Suprapubic skin (tissue), 4 donors: Measurements from ENCODE around the gene ZNF835. TPM values are rescaled to one million over a fixed set of nuclear protein-coding genes. Genes with fewer than 3 reads are reported as not detected.

Source experiments
- DNase-seq, 2 donors: peaks; one replicate each; pipeline ENCODE4 v3.0.0-alpha.2; 2019; ENCODE audit warnings: low spot score in 2 of 2
- H3K27ac ChIP-seq: fragments of 200-600 bp; sonication (generic); one replicate; pipeline ENCODE4 v1.5.1; 2019
- H3K27me3 ChIP-seq: fragments of 200-600 bp; sonication (generic); one replicate; pipeline ENCODE4 v1.5.1; 2019
- H3K36me3 ChIP-seq: fragments of 200-600 bp; sonication (generic); one replicate; pipeline ENCODE4 v1.5.1; 2019
- H3K4me1 ChIP-seq: fragments of 200-600 bp; sonication (generic); one replicate; pipeline ENCODE4 v1.5.1; 2019
- H3K4me3 ChIP-seq: fragments of 200-600 bp; sonication (generic); one replicate; pipeline ENCODE4 v1.5.1; 2019; ENCODE audit warnings: mild to moderate bottlenecking
- H3K9me3 ChIP-seq: fragments of 200-600 bp; sonication (generic); one replicate; pipeline ENCODE4 v1.5.1; 2019
- CTCF ChIP-seq, 2 donors: fragments of 200-600 bp in 1 of 2; fragments of 450-650 bp in 1 of 2; sonication (generic) in 1 of 2; IDR thresholded peaks; one replicate each; pipeline ENCODE4 v1.5.1; 2016 to 2019; ENCODE audit warnings: antibody characterized with exemption in 2 of 2, mild to moderate bottlenecking in 1 of 2, moderate library complexity in 1 of 2
- EP300 ChIP-seq: sonication (generic); formaldehyde crosslinking; IDR thresholded peaks from one replicate; pipeline ENCODE4 v1.6.1; 2017; ENCODE audit warnings: antibody characterized with exemption
- POLR2A ChIP-seq, 2 donors: fragments of 450-650 bp; IDR thresholded peaks; one replicate each; pipeline ENCODE4 v1.6.1; 2017; ENCODE audit warnings: antibody characterized with exemption in 2 of 2, mild to moderate bottlenecking in 2 of 2, moderate library complexity in 2 of 2
- POLR2AphosphoS5 ChIP-seq, 3 donors: sonication (generic); formaldehyde crosslinking; IDR thresholded peaks; one replicate each; pipeline ENCODE4 v1.6.1; 2017; ENCODE audit warnings: antibody characterized with exemption in 3 of 3
- WGBS: methylation state at CpG from one replicate; pipeline ENCODE4 v1.1.5; 2018; 5-methylcytosine and 5-hydroxymethylcytosine counted together
- total RNA-seq, 4 donors: library from RNA; depleted of rRNA; stranded (reverse); fragments of >200 nt; gene quantifications; one replicate each; pipeline ENCODE4 v1.1.0, GENCODE V29; 2016

ZNF835 gene
- total RNA-seq, 4 donors from 2014 or later, result 0.34 to 2.0 (median 1.5) TPM

GRCh38 chr19:56639217-56639616, 32.3 kb downstream of the ZNF835 start:
- no peak for DNase-seq
- peaks cover 22% of the 10 kb centered on the region for H3K9me3 ChIP-seq
- H3K27ac ChIP-seq, result no peak overlapping the region
- TF ChIP-seq EP300 (no peak), CTCF (IDR thresholded peaks at IDR 0.05) (no peak), POLR2AphosphoS5 (IDR thresholded peaks at IDR 0.05) (no peak), POLR2A (IDR thresholded peaks at IDR 0.05) (no peak)
- H3K4me3 ChIP-seq, result no peak overlapping the region
- no peaks in the 10 kb centered on the region for H3K4me1 ChIP-seq
- no peaks in the 10 kb centered on the region for H3K36me3 ChIP-seq
- H3K27me3 ChIP-seq, result peaks cover 22% of the 10 kb centered on the region
- 46% methylated on average over 7 of the region's 7 CpGs for WGBS

GRCh38 chr19:56637976-56638555, 33.5 kb downstream of the ZNF835 start:
- no peak overlapping the region for H3K4me3 ChIP-seq
- TF ChIP-seq POLR2A (IDR thresholded peaks at IDR 0.05), result no peak
- peak in 1 of 3 donors; percentile 21 for TF ChIP-seq POLR2AphosphoS5 (IDR thresholded peaks at IDR 0.05)
- no peak for TF ChIP-seq CTCF (IDR thresholded peaks at IDR 0.05)
- no peaks in the 10 kb centered on the region for H3K36me3 ChIP-seq
- WGBS, result 21% methylated on average over 11 of the region's 21 CpGs
- DNase-seq, result no peak
- no peaks in the 10 kb centered on the region for H3K4me1 ChIP-seq
- peaks cover 12% of the 10 kb centered on the region for H3K27me3 ChIP-seq
- H3K9me3 ChIP-seq, result peaks cover 22% of the 10 kb centered on the region
- H3K27ac ChIP-seq, result no peak overlapping the region

GRCh38 chr19:56633021-56633420, 38.5 kb downstream of the ZNF835 start:
- DNase-seq, result no peak
- Histone ChIP-seq H3K27ac (no peak overlapping the region), H3K4me3 (no peak overlapping the region), H3K4me1 (no peaks in the 10 kb centered on the region), H3K9me3 (peaks cover 32% of the 10 kb centered on the region), H3K36me3 (no peaks in the 10 kb centered on the region), H3K27me3 (no peaks in the 10 kb centered on the region)
- TF ChIP-seq POLR2A (IDR thresholded peaks at IDR 0.05) (no peak), POLR2AphosphoS5 (IDR thresholded peaks at IDR 0.05) (no peak), EP300 (no peak), CTCF (IDR thresholded peaks at IDR 0.05) (no peak)
- 20% methylated on average over 1 of the region's 1 CpG for WGBS

- 93% methylated on average over 9 of the region's 9 CpGs for WGBS
- no peaks in the 10 kb centered on the region for H3K27me3 ChIP-seq
- H3K4me1 ChIP-seq, result no peaks in the 10 kb centered on the region
- DNase-seq, result no peak
- H3K27ac ChIP-seq, result no peak overlapping the region
- peaks cover 43% of the 10 kb centered on the region for H3K9me3 ChIP-seq
- no peak overlapping the region for H3K4me3 ChIP-seq
- TF ChIP-seq POLR2AphosphoS5 (IDR thresholded peaks at IDR 0.05) (no peak), POLR2A (IDR thresholded peaks at IDR 0.05) (no peak), CTCF (IDR thresholded peaks at IDR 0.05) (no peak), EP300 (no peak)
- H3K36me3 ChIP-seq, result peaks cover 49% of the 10 kb centered on the region
These were observed 45.8 kb downstream of the ZNF835 start for GRCh38 chr19:56625708-56626107.

GRCh38 chr19:56623006-56623405, 48.6 kb downstream of the ZNF835 start:
- Histone ChIP-seq H3K4me3 (no peak overlapping the region), H3K27me3 (no peaks in the 10 kb centered on the region), H3K4me1 (no peaks in the 10 kb centered on the region), H3K9me3 (peaks cover 27% of the 10 kb centered on the region), H3K27ac (no peak overlapping the region), H3K36me3 (peaks cover 54% of the 10 kb centered on the region)
- 77% methylated on average over 8 of the region's 9 CpGs for WGBS
- TF ChIP-seq POLR2AphosphoS5 (IDR thresholded peaks at IDR 0.05) (no peak), EP300 (no peak), CTCF (IDR thresholded peaks at IDR 0.05) (no peak), POLR2A (IDR thresholded peaks at IDR 0.05) (no peak)
- DNase-seq, result no peak
